CD4-positive, CD25-positive, alpha-beta regulatory T cell (primary cell): ENCODE results near the gene NCCRP1. TPM values are rescaled to one million over a fixed set of nuclear protein-coding genes. Genes with fewer than 3 reads are reported as not detected.

Experiments
- ATAC-seq, 2 donors: fragments of 150-1000 bp; cut with Tn5 transposase; one replicate each; pipeline ENCODE4 v1.10.0; 2021; ENCODE audit warnings: low read depth in 2 of 2, moderate number of reproducible peaks in 2 of 2, moderate library complexity in 1 of 2
- DNase-seq, 3 donors: peaks; one replicate each; pipeline versions ENCODE4 v3.0.0 to v3.0.0-alpha.2; 2012 to 2022; ENCODE audit warnings: mixed read lengths in 1 of 3
- H3K27ac ChIP-seq: one replicate; pipeline ENCODE4 v1.7.0; 2013; ENCODE audit warnings: mild to moderate bottlenecking, low read length; ENCODE audit not compliant: insufficient read depth, poor library complexity, severe bottlenecking
- H3K27me3 ChIP-seq: one replicate; pipeline ENCODE4 v1.7.0; 2013; ENCODE audit warnings: low read length; ENCODE audit not compliant: control insufficient read depth, insufficient read depth
- H3K36me3 ChIP-seq: one replicate; pipeline ENCODE4 v1.7.0; 2013; ENCODE audit warnings: mild to moderate bottlenecking, low read length, moderate library complexity; ENCODE audit not compliant: control insufficient read depth, insufficient read depth
- H3K4me1 ChIP-seq: 2 replicates; pipeline ENCODE4 v1.7.0; 2013; ENCODE audit warnings: mild to moderate bottlenecking, low read length; ENCODE audit not compliant: insufficient read depth, control insufficient read depth, poor library complexity, severe bottlenecking
- H3K4me3 ChIP-seq: one replicate; pipeline ENCODE4 v1.7.0; 2013; ENCODE audit warnings: low read depth, mild to moderate bottlenecking, low read length, moderate library complexity
- H3K9me3 ChIP-seq, 2 experiments: 1 replicate in 1 of 2; 2 replicates in 1 of 2; pipeline ENCODE4 v1.7.0; 2013; ENCODE audit warnings: low read length in 2 of 2, mild to moderate bottlenecking in 1 of 2, moderate library complexity in 1 of 2; ENCODE audit not compliant: control insufficient read depth in 2 of 2
- H3K27ac Mint-ChIP-seq, 3 donors: one replicate each; pipeline ENCODE4 v1.8.0; 2020 to 2022; ENCODE audit warnings: mild to moderate bottlenecking in 3 of 3, mixed read lengths in 3 of 3, moderate library complexity in 2 of 3
- H3K27me3 Mint-ChIP-seq: one replicate; pipeline ENCODE4 v1.8.0; 2022; ENCODE audit warnings: mild to moderate bottlenecking, mixed read lengths
- H3K36me3 Mint-ChIP-seq: one replicate; pipeline ENCODE4 v1.8.0; 2020; ENCODE audit warnings: mixed read lengths
- H3K4me1 Mint-ChIP-seq, 4 donors: one replicate each; pipeline ENCODE4 v1.8.0; 2020 to 2022; ENCODE audit warnings: mixed read lengths in 4 of 4, mild to moderate bottlenecking in 1 of 4
- H3K4me3 Mint-ChIP-seq, 4 donors: one replicate each; pipeline ENCODE4 v1.8.0; 2020 to 2022; ENCODE audit warnings: mild to moderate bottlenecking in 4 of 4, mixed read lengths in 4 of 4, moderate library complexity in 3 of 4
- H3K9me3 Mint-ChIP-seq, 7 donors: one replicate each; pipeline ENCODE4 v1.8.0; 2020 to 2022; ENCODE audit warnings: mixed read lengths in 7 of 7, mild to moderate bottlenecking in 3 of 7, moderate library complexity in 2 of 7
- polyA plus RNA-seq, 4 donors: library from polyadenylated mRNA; unstranded; fragments of 300-500 nt; fragmentation: Illumina TruSeq; gene quantifications; one replicate each; pipeline ENCODE4 v1.2.3, GENCODE V29; 2021
- total RNA-seq: library from RNA; stranded (reverse); gene quantifications from one replicate; pipeline ENCODE4 v1.2.3, GENCODE V29; 2022

NCCRP1 gene
- total and polyA plus RNA-seq, 5 donors from 2014 or later, result not detected

- peaks cover 9% of the 10 kb centered on the region for H3K4me1 ChIP-seq
- H3K4me3 ChIP-seq, result no peak overlapping the region
- H3K27ac ChIP-seq, result no peak overlapping the region
- DNase-seq (no peak), ATAC-seq (peak in 1 of 2 donors; percentile 39)
- H3K36me3 ChIP-seq, result no peaks in the 10 kb centered on the region
- Mint-ChIP-seq H3K27me3 (peaks cover 25% of the 10 kb centered on the region), H3K27ac (no peak overlapping the region), H3K4me1 (peaks cover 0 to 6% (median 0%) of the 10 kb centered on the region in 4 donors), H3K36me3 (no peaks in the 10 kb centered on the region), H3K9me3 (peaks cover 0 to 3% (median 0%) of the 10 kb centered on the region in 7 donors), H3K4me3 (no peak overlapping the region)
- H3K9me3 ChIP-seq, result no peaks in the 10 kb centered on the region
- no peaks in the 10 kb centered on the region for H3K27me3 ChIP-seq
Measured at GRCh38 chr19:39247701-39248664, 51.2 kb downstream of the NCCRP1 start.

GRCh38 chr19:39248806-39249205 lies 52.0 kb downstream of the NCCRP1 start, which contains the start of gene IFNL4:
Gene IFNL4, minus strand, starts transcription at chr19:39248856.
- Histone ChIP-seq H3K36me3 (no peaks in the 10 kb centered on the region), H3K4me3 (no peak within 1 kb of the TSS), H3K27me3 (no peaks in the 10 kb centered on the region), H3K9me3 (no peaks in the 10 kb centered on the region), H3K4me1 (peaks cover 9% of the 10 kb centered on the region), H3K27ac (no peak within 1 kb of the TSS)
- DNase-seq, result no peak
- Mint-ChIP-seq H3K4me1 (peaks cover 0 to 6% (median under 1%) of the 10 kb centered on the region in 4 donors), H3K27ac (peak within 1 kb of the TSS in 1 of 3 donors; percentile 26), H3K27me3 (peaks cover 25% of the 10 kb centered on the region), H3K4me3 (peak within 1 kb of the TSS in 2 of 4 donors; percentile 38 to 70), H3K9me3 (peaks cover 0 to 3% (median 0%) of the 10 kb centered on the region in 7 donors), H3K36me3 (no peaks in the 10 kb centered on the region)
- ATAC-seq, result no peak

GRCh38 chr19:39251081-39251480 lies 54.3 kb downstream of the NCCRP1 start:
- H3K27me3 ChIP-seq, result no peaks in the 10 kb centered on the region
- peaks cover 0 to 3% (median 0%) of the 10 kb centered on the region in 7 donors for H3K9me3 Mint-ChIP-seq
- ATAC-seq, result no peak
- no peak overlapping the region for H3K4me3 Mint-ChIP-seq
- H3K36me3 Mint-ChIP-seq, result no peaks in the 10 kb centered on the region
- no peaks in the 10 kb centered on the region for H3K9me3 ChIP-seq
- no peak overlapping the region for H3K4me3 ChIP-seq
- peaks cover 25% of the 10 kb centered on the region for H3K27me3 Mint-ChIP-seq
- no peak for DNase-seq
- peaks cover 9% of the 10 kb centered on the region for H3K4me1 ChIP-seq
- no peak overlapping the region for H3K27ac ChIP-seq
- H3K27ac Mint-ChIP-seq, result no peak overlapping the region
- H3K4me1 Mint-ChIP-seq, result peaks cover 0 to 6% (median under 1%) of the 10 kb centered on the region in 4 donors
- H3K36me3 ChIP-seq, result no peaks in the 10 kb centered on the region

Other genes starting within 250 kb of the NCCRP1 start
- gene FBXO17, start 221.2 kb upstream of the NCCRP1 start, total RNA-seq, result not detected
- under 1 TPM in 2 of 4 donors, not detected in 2; 0.14 to 0.30 TPM for gene FBXO17, start 221.2 kb upstream of the NCCRP1 start, polyA plus RNA-seq
- gene FBXO27, start 164.4 kb upstream of the NCCRP1 start, total RNA-seq, result 0.35 TPM
- under 1 TPM in 3 of 4 donors, not detected in 1; 0.16 to 0.34 (median 0.22) TPM for gene FBXO27, start 164.4 kb upstream of the NCCRP1 start, polyA plus RNA-seq
- not detected for gene ACP7, start 112.6 kb upstream of the NCCRP1 start, total RNA-seq
- gene ACP7, start 112.6 kb upstream of the NCCRP1 start, polyA plus RNA-seq, result not detected
- gene PAK4, start 71.2 kb upstream of the NCCRP1 start, total RNA-seq, result 10.9 TPM
- 1 to 10 TPM in 3 of 4 donors, under 1 TPM in 1; 0.87 to 2.0 (median 1.5) TPM for gene PAK4, start 71.2 kb upstream of the NCCRP1 start, polyA plus RNA-seq
- gene SYCN, start 7.3 kb downstream of the NCCRP1 start, total RNA-seq, result not detected
- gene SYCN, start 7.3 kb downstream of the NCCRP1 start, polyA plus RNA-seq, result not detected
- gene IFNL3, start 48.0 kb downstream of the NCCRP1 start, total RNA-seq, result not detected
- not detected for gene IFNL3, start 48.0 kb downstream of the NCCRP1 start, polyA plus RNA-seq
- not detected for gene IFNL4, start 51.9 kb downstream of the NCCRP1 start, total RNA-seq
- gene IFNL4, start 51.9 kb downstream of the NCCRP1 start, polyA plus RNA-seq, result not detected
- gene IFNL2, start 71.4 kb downstream of the NCCRP1 start, total RNA-seq, result not detected
- gene IFNL2, start 71.4 kb downstream of the NCCRP1 start, polyA plus RNA-seq, result not detected
- not detected for gene IFNL1, start 99.4 kb downstream of the NCCRP1 start, total RNA-seq
- gene IFNL1, start 99.4 kb downstream of the NCCRP1 start, polyA plus RNA-seq, result not detected
- 4.9 TPM for gene LRFN1, start 123.9 kb downstream of the NCCRP1 start, total RNA-seq
- 1 to 10 TPM; 2.1 to 4.9 (median 3.1) TPM for gene LRFN1, start 123.9 kb downstream of the NCCRP1 start, polyA plus RNA-seq
- 512 TPM for gene GMFG, start 139.1 kb downstream of the NCCRP1 start, total RNA-seq
- 1,000 to 10,000 TPM; 1,343 to 1,906 (median 1,706) TPM for gene GMFG, start 139.1 kb downstream of the NCCRP1 start, polyA plus RNA-seq
- gene SAMD4B, start 145.5 kb downstream of the NCCRP1 start, total RNA-seq, result 78.9 TPM
- gene SAMD4B, start 145.5 kb downstream of the NCCRP1 start, polyA plus RNA-seq, result 1 to 10 TPM; 5.7 to 9.9 (median 6.5) TPM
- gene PAF1, start 194.1 kb downstream of the NCCRP1 start, total RNA-seq, result 138 TPM
- 10 to 100 TPM; 35.0 to 46.7 (median 39.0) TPM for gene PAF1, start 194.1 kb downstream of the NCCRP1 start, polyA plus RNA-seq
- 65.6 TPM for gene MED29, start 194.4 kb downstream of the NCCRP1 start, total RNA-seq
- gene MED29, start 194.4 kb downstream of the NCCRP1 start, polyA plus RNA-seq, result 10 to 100 TPM; 53.6 to 61.4 (median 57.9) TPM
- gene ZFP36, start 209.9 kb downstream of the NCCRP1 start, total RNA-seq, result 1,400 TPM
- 100 to 1,000 TPM in 3 of 4 donors, 10 to 100 TPM in 1; 89.8 to 134 (median 109) TPM for gene ZFP36, start 209.9 kb downstream of the NCCRP1 start, polyA plus RNA-seq
- gene PLEKHG2, start 215.7 kb downstream of the NCCRP1 start, total RNA-seq, result 209 TPM
- gene PLEKHG2, start 215.7 kb downstream of the NCCRP1 start, polyA plus RNA-seq, result 1 to 10 TPM; 1.3 to 3.9 (median 3.1) TPM
- gene RPS16, start 239.0 kb downstream of the NCCRP1 start, total RNA-seq, result 2,708 TPM
- gene RPS16, start 239.0 kb downstream of the NCCRP1 start, polyA plus RNA-seq, result 1,000 to 10,000 TPM; 1,440 to 2,367 (median 1,925) TPM
- gene SUPT5H, start 248.6 kb downstream of the NCCRP1 start, total RNA-seq, result 322 TPM
- 10 to 100 TPM; 75.1 to 83.9 (median 82.8) TPM for gene SUPT5H, start 248.6 kb downstream of the NCCRP1 start, polyA plus RNA-seq